Activated CD4-positive, alpha-beta T cell treated with anti-CD3 and anti-CD28 coated beads, Interleukin-2, amount 50 U/mL, for 24 hours (primary cell): Measurements from ENCODE around the gene RASAL1.

Experiments
- DNase-seq, 2 donors: peaks; one replicate each; pipeline ENCODE4 v3.0.0-alpha.2; 2020; ENCODE audit warnings: low read depth in 1 of 2, low spot score in 1 of 2

RASAL1 gene

DNA sequence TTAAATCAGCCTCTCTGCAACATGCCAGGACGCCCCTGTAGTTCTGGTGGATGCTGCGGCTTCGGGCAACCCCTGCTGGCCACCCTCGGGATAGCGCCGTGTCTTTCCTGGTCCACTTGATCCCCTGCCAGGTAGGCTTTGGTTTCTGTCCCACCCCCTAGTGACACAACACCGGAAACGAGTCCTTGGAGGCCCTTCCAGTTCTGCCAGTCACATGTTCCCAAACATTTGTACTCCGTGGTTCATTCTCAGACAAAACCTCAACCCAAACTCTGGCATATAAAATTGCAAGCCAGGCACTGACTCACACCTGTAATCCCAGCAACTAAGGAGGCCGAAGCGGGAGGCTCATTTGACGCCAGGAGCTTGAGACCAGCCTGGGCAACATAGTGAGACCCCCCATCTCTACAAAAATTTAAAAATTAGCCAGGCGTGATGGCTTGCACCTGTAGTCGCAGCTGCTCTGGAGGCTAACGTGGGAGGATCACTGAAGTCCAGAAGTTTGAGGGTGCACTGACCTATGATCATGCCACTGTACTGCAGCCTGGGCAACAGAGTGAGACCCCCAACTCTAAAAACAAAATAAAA, 37.0 kb downstream of the RASAL1 start:
- DNase-seq: peak; percentile 44 to 68

DNA sequence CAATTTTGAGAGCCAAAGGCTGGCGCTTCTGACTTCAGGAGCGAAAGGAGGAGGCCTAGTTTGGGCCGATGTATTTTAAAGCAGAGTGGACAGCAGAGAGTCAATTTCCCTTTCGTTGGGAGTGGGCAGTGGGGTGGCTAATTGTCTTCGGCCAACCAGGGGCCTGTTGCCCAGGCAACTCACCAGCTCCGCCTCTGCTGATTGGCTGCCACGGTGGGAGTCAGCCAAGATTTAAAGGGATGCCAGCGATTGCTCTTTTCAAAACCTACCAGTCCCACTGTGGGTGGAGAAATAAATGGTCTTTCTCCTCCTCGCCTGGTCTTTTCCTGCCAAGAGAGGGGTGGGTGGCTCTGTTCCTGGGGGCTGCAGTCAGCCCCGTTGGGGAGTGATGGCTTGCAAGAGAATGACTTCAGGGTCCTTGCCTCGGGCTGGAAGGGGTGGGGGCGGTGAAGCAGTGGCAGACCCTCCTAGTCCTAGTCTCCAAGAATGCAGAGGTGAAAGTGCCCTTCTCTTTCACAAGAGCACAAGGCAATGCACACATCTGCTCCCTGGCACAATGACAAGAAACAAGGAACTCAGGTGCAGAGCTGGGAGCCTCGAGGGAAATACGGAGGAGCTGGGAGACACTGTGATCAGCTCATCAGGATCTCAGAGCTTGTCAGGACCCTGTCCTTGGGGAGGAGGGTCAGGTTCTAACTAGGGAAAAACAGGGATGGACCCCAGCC, 37.7 kb downstream of the RASAL1 start:
- DNase-seq: no peak

DNA sequence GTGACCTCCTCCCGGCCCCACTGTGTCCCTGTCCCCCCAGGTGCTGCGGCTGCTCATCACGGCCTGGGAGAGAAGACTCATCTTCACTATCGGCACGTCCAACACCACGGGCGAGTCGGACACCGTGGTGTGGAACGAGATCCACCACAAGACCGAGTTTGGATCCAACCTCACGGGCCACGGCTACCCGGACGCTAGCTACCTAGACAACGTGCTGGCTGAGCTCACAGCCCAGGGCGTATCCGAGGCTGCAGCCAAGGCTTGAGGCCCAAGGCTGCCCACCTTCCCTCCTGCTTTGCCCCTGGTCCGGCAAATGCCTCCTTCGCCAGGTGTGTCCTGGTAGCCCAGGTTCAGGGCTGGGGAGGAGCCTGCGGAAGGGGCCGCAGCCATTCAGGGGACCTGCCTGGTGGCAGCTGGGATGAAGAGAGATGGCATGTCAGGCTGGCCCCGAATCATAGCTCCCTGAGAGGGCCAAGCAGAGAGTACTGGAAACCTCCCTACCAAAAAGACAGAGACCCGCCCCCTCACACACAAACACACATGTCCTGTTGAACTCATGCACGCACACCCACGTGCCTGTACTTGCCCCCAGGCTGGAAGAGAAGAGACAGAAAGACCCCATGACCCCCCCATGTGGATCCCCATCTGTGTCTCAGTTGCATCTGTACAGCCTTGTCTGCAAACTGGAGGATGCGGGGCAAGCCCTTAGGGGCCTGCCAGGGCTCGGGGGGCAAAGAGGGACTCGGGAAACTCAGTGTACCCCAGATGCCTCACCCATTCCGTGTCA, 38.7 kb downstream of the RASAL1 start:
- no peak for DNase-seq

GRCh38 chr12:113095405-113095804, 40.2 kb downstream of the RASAL1 start:
- DNase-seq: no peak

DNA sequence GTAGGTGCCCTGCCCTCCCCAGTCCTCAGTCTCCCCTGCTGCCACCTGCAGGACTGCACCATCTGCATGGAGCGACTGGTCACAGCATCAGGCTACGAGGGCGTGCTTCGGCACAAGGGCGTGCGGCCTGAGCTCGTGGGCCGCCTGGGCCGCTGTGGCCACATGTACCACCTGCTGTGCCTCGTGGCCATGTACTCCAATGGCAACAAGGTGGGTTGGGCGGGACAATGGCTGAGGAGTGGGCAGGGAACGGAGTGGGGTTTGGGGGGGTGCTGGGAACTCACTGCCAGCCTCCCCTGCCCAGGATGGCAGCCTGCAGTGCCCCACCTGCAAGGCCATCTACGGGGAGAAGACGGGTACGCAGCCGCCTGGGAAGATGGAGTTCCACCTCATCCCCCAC, 40.8 kb downstream of the RASAL1 start:
- no peak for DNase-seq

DNA sequence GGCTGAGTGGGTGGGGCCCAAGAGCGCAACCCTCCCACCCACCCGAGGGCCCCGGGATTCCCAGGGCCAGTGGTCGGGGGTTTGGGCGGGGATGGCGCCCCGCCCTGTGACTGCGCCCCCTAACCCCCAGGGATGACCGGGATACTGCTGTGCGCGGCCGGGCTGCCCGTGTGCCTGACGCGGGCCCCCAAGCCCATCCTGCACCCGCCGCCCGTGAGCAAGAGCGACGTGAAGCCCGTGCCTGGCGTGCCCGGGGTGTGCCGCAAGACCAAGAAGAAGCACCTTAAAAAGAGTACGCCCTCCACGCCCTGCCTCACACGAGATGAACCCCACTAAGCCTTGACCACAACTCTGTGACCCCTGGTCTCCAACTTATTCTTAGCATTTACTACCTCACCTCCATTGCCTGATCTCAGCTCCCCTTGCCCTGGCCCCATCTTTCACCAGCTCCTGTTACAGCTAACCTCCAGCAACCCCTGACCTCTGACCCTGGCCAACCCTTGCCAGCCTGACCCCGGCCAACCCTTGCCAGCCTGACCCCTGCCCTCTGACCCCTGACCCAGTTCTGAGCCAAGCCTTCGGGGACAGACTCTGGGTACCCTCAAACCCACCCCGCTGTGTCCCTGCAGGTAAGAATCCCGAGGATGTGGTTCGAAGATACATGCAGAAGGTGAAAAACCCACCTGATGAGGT, 42.0 kb downstream of the RASAL1 start:
- DNase-seq: no peak

- DNase-seq: no peak
These were observed 42.8 kb downstream of the RASAL1 start for GRCh38 chr12:113092607-113093408.

GRCh38 chr12:113091506-113091905, 44.1 kb downstream of the RASAL1 start:
- no peak for DNase-seq

GRCh38 chr12:113090740-113091139, 44.8 kb downstream of the RASAL1 start:
- no peak for DNase-seq

- DNase-seq: no peak
These were observed 45.7 kb downstream of the RASAL1 start for GRCh38 chr12:113089839-113090238.

GRCh38 chr12:113088971-113089756, 46.4 kb downstream of the RASAL1 start:
- DNase-seq: peak; percentile 32 to 53

- DNase-seq: no peak
These were observed 47.5 kb downstream of the RASAL1 start for GRCh38 chr12:113088037-113088436.

GRCh38 chr12:113087193-113087592, 48.4 kb downstream of the RASAL1 start:
- DNase-seq: no peak

DNA sequence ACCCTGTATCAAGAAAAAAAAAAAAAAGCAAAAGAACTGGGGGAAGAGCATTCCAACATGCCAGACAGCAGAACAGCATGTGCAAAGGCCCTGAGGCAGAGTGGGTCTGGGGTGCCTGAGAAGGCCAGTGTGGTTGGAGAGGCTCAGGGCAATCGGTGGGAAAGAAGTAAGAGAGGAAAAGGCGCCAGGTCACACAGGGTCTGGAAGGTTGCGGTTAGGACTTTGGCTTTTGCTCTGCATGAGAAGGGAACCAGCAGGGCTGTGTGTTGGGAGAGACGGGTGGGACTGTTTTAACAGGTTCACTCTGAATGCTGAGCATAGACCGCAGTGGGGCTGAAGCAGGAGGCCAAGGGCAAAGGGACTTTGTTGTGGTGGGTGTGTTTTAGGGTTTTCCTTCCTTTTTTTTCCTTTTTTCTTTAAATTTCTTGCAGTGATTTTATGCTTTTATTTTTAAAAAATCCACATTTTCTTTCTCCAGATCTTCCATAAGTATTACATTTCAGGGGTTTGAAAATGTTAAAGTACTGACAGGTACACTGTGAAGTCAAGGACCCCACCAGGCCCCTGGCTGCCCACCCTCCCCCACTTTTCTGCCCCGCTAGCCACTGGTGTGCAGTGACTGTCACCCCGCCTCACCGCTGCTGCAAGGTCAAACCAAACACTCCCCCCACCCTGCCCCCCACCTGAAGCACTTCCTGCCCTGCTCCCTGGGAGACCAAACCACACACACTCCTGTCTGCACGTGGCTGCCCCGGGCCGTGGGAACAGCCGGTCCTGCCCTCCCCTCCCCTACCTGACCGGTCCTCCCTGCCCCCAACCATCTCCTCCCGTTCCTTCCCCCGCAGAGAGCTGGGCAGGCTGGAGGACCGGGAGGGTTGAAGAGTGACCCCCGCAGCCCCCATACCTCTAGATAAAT, 49.1 kb downstream of the RASAL1 start:
- no peak for DNase-seq

- DNase-seq: no peak
These were observed 51.6 kb downstream of the RASAL1 start for GRCh38 chr12:113083863-113084435.

GRCh38 chr12:113082486-113083148, 52.9 kb downstream of the RASAL1 start:
- DNase-seq: no peak

- DNase-seq: no peak
These were observed 53.7 kb downstream of the RASAL1 start for GRCh38 chr12:113081873-113082272.

DNA sequence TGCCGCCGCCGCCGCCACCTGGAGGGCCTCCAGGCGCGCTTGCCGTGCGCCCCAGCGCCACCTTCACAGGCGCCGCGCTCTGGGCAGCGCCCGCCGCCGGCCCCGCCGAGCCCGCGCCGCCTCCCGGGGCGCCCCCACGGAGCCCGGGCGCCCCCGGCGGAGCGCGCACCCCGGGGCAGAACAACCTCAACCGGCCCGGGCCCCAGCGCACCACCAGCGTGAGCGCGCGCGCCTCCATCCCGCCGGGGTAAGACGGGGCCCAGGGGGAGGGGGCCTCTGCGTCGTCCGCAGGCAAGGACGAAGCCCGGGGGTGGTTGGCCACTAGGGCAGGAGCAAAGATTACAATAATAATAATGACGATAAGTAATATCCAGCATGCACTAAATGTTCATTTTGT, 57.7 kb downstream of the RASAL1 start:
- no peak for DNase-seq
